Stimulated activated CD8-positive, alpha-beta memory T cell treated with anti-CD3 and anti-CD28 coated beads, Interleukin-4, amount 100 ng/mL, for 1 hour (primary cell): Measurements from ENCODE around the gene ASTN2.

Source experiments
- DNase-seq, 2 donors: peaks; one replicate each; pipeline ENCODE4 v3.0.0-alpha.2; 2020; ENCODE audit warnings: low read depth in 2 of 2, low spot score in 1 of 2

ASTN2 gene

DNA sequence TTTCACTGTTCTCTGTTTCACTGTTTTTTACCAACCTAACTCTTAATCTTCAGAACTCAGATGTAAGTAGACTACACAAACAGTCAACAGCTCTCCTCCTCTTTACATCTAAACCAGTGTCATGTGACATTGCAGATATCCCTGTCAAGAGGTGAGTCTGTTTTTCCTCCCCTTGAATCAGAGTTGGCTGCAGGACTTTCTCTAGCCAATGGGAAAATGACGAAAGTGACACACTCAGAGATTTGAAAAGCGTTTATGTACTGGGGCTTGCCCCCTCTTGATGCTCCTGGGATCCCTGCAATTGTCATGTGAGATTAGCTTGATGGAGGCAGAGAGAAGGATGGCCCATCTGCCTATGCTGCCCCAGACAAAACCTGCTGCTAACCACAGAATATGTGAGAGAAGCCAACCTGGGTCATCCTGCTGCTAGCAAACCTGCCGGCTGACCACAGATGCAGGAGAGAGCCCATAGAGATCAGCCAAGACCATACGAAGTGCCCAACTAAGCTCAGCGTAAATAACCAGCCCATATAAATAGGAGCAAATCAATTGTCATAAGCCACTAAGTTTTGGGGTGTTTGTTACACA lies 111.1 kb downstream of the ASTN2 start:
- DNase-seq: no peak

DNA sequence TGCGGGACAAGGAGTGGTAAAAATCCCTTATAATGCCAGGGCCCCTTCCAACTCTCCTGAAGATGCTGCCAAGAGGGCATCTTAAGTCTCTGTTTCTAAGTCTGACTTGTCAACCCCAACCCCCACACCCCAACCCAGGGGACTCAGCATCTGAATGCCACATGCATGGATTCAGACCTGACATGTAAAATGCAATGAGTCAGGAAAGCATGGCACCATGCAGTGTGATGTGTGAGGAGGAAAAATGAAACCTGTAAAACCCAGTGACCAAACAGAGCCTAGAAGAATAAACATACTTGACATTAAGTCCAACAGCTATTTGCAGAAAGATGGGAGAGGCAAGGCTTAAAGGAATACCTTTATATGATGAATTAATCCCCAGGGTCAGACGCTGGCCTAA lies 112.4 kb downstream of the ASTN2 start:
- DNase-seq: no peak

DNA sequence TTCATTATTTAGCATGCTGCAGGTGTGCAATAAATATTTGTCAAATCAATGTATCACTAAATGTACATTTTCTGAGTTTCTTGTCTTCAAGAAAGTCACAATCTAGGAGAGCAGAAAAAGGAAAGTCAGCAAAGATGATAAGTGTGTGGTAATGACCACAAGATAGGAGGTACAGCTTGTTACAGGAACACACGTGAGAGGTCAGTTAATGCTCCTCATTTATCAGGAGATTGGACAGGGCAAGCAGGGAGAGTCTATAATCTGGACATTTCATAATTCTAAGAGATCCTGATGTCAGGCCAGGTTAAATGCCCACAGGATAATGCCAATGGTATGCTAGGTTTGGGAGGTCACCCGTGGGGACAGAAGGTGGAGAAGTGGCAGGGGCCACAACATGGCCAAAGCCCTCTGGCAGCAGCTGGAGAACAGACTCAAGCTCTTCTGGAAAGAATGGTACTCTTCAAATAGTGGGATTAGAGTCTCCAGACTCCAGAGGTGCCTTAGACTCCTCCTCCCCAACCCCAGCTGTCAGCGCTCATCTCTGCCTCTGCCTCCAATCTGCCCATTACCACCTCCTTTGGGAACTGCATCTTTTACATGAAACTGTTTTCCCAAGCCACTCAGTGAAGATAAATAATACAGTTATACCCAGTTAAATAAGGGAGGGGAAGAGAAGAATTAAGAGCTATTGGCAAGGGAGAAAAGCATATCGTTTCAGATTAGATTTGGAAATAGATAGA lies 114.3 kb downstream of the ASTN2 start:
- DNase-seq: no peak

DNA sequence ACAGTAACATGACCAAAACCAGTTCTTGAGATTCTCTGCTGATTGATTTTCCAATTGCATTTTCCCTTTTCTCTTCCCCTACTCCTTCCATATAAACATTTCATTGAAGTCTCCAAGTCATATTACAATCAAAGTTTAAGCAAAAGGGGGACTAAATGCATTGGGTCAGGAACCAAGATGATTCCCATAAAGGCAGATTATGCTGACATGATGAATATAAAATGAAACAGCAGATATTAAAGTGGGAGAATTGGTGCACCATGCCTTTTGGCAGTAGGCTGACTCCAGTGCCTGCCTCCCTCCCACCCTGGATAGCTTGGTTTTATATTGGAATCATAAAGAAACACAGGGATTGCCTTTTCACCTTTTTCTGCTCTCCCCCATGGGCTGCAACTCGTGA lies 118.4 kb downstream of the ASTN2 start:
- no peak for DNase-seq

DNA sequence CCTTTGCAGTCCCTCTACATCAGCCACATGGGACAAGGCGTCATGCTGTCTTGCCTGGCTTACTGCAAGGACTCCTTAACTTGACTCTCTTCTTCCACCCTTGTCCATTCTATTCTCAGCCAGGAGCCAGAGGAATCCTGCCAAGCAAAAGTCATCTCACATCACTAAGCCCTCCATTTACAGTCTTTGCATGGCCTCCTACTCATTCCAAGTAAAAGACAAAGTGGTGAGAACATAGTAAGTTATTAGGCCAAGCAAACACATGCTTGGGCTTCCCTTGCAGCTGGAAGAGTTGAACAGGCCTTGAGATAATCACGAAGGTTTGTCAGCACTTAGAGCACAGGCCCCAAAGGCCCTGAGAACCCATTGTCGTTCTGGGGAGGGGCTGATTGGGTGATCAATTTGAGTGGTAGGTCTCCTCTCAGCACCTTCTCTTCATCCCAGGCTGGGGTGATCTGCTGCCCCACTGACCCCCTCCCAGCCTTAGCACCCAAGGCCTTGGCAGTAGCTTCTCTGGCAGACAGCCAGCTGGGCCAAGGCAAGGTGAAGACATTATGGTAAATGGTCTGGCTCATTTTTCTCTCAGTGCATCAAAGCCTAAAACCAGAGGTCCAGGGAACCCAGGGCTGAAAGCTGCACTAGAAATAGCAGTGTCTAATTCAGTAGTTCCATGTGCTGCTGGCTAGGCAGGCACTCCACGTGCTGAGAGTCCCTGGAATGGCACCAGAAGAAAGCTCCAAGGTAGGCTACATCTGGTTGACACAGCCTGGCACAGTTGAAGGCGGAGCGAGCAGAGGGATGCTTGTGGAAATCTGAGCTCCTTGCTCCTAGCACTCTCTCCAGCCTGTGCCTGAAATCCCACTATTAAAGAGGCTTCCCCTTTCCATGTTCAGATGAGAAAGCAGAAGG lies 121.4 kb downstream of the ASTN2 start:
- DNase-seq: no peak

DNA sequence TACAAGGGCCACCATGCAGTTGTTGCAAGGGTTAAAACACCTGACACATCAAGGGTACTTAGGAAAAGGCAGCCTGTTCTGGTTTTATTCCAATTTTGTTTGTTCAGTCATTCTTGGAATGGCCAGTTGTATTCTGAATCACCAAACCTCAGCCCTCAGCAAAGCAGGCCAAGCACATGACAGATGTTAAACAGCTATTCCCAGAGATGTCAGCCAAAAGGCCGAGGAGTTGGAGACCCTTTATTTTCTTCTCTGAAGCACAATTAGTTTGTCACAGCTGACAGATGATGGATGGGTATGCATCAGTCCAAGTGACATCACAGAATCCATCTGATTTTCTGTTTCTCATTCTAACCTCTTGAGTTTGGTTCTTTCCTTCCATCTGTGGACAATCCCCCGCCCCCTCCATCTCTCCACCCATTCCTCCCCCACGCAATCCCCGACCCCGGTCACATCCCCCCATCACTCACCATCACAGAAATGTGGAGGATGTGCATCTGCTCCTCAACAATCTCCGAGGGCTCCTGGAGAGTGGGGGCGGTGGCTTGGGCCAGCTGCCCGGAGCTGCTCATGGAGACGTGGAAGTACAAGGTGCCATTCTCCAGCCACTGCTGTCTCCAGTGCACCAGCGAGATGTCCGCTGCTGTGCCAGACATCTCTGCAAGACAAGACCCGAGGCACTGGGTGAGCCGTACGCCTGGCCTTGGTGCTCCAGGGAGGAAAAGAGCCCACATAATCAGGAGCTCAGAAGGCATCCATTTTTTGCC lies 123.8 kb downstream of the ASTN2 start:
- DNase-seq: no peak

DNA sequence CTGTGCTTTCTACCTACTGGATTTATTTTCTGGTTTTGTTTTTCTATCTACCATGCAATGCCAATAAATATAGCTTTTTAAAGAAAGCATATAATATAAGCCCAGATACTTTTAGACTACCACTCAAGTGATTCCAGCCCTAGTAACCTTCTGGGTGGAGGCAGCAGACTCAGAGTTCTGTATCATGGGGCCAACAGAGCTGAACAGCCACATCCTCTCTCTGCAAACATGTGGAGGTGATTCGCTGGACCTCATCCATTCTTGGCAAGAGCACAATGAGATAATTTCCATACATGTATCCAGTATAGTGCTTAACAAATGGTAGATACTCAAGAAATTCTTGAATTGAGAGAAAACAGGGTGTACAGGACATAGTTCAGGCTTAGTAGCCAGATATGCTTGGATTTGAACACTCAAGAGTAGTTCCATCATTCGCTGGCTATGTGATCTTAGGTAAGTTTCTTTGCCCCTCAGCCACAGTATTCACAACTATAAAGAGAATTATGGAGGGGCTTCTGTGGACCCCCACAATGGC lies 124.5 kb downstream of the ASTN2 start:
- DNase-seq: no peak

DNA sequence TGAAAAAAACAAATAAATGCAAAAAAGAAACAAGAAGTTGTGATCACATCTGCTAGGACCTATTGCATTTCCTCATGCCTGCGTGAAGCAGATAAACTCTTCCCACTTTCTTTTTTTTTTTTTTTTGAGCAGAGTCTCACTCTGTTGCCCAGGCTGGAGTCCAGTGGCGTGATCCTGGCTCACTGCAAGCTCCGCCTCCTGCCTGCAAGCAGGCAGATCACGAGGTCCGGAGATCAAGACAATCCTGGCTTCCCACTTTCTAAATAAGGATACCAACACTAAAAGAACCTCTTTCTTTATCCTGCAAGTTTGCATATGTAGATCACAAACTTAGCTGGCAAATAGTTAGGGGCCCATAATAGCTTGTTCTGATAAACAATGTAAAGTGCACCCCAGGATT lies 128.6 kb downstream of the ASTN2 start:
- no peak for DNase-seq

DNA sequence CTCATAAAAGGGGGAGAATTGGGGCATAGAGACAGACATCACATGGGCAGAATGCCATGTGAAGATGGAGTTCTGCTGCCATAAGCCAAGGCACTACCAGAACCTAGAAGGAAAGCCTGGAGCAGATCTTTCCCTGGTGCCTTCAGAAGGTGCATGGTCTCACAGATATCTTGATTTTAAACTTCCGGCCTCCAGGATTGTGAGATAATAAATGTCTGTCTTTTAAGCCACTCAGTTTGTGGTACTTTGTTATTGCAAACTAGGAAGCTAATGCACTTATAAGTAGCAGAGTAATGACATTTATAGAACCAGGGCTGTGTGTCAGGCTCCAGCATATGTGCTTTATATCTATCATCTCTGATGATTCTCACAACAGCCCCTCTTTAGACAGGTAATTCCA lies 130.4 kb downstream of the ASTN2 start:
- no peak for DNase-seq

DNA sequence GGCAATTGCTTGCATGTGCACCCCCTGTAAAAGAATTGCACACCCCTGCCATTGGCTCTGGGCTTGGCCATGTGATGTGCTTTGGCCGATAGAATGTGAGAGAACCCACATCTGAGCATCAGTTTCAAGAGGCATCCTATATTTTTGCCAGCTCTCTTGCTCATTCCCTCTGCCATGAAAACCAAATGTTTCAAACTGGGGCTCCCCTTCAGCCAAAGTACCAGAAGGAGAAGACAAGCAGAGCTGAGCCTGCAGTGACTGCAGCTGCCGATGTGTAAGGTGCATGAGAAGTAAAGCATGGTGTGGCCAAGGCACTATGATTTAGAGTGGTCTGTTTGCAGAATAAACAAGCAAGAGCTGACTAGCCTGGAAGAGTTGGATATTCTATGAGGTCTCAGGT lies 132.3 kb downstream of the ASTN2 start:
- DNase-seq: no peak

DNA sequence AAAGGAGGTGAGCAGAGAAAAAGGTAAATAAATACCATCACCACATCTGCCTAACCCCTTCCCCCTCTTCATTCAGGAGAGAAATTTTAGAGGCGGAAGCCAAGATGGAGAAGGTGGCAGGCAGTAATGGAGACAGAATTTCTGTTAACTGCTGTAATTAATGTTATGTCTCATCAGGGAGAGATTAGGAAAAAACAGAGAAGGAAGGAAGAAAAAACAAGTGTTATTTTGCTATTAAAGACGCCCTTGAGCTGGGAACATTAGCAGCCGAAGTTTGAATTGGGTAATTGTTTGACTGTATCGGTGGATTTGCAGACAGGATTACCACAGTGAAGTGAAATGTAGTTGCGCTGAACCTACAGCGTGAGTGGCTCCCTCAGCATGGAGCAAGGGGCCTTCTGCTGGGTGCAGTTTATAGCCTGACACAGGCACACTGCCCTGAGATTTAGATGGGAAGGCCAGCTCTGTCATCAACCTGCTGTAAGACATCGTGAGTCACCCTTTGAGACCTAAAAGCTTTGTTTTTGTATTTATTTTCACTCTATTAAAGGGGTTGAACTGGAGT lies 136.3 kb downstream of the ASTN2 start:
- no peak for DNase-seq

DNA sequence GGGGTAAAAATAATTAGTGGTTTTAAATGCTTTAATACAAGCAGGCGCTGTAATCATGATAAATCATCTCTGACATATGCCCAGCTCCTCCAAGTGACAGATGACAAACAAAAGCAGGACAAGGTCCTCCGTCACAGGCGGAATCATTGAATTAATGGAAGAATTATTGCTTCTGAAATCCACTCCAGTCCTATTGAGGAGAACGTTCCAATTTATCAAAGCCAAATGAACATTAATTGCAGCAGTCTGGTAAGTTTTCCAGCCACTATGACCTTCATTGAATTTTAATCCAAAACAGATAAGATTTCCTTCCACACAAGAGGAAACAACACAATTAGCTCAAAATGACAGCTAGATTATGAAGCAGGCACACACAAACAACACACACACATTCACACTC lies 136.8 kb downstream of the ASTN2 start:
- no peak for DNase-seq

DNA sequence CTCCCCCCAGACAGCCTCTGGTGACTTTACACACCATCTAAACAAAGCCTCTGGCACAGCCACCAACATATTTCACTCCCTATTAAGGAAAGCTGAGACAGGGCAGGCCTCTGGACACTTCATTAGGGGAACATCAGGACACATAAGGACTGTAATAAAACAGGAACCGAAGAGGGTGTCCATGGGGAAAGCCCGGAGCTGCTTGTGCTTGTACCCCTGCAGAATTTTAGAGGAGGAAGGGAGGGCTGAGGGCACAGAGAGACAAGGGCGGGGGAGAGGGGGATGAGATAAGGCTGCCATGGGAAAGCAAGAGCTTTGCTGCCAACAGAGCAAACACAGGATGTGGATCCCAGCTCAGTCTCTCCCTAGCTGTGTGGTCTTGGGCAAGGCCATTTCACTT lies 138.4 kb downstream of the ASTN2 start:
- no peak for DNase-seq

DNA sequence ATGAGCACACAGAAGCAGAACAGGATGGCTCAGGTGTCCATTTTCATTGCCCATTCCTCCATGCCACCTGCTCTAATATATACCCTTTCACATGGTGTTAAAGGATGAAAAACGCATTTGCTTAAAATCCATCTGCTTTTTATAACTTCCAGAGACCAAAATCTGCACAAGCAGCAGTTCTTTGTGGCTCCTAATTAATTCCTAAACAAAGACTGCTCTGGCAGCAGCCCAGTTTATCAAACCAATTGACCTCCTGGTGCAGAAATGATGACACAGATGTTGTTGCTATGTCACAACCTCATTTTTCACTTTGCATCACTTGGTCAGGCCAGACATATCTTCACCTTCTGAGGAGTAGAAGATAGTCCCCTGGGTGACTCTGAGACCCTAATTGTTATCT lies 141.2 kb downstream of the ASTN2 start:
- no peak for DNase-seq

DNA sequence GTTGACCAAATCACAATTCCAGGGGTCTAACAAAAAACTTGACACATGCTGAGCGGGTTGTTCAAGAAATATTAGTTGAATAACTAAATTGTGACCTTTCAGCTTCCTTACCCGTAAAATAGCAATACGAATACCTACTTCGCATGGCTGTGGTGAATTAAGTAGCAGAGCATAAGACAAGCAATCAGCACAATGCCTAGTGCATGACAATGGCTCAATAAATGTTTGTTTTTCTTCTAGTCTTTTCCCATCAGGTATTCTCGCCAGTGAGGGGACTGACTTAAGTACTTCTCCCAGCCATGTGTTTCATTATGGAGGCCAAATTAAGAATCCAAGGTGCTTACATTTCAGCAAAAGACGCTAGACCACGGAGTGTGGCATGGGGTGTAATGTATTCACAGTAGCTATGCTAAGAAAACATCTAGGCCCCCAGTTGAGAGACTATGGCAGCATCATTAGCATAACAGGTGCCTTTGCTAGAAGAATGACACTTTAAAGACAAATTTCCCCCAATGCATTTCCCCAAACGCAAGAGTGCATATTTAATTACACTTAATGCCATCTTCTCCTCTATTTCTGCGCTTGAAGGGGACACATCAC lies 145.9 kb downstream of the ASTN2 start:
- DNase-seq: no peak

DNA sequence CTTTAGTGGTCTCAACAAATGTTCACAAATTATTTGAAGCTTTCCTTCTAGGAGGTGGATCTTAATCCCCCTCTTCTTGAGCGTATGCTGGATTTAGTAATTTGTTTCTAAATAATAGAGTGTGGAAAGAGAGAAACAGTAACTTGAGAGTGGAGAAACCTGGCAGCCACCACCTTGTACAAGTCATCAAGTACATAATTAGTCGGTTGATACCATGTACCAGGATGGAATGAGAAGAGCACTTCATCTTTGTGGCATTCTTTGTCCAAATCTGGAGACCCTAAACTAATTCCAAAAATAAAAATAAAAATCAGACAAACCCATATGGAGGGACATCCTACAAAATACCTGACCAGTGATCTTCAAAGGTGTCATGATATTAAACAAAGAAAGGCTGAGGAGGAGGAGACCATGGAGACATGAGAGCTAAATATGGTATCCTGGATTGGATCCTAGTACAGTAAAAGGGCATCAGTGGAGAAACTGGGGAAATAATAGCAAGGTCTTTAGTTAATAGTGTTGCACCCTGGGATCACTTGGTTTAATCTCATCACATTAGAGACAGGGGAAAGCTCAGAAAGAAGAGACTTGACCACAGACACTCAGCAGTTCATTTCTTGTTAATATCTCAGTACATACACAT lies 147.9 kb downstream of the ASTN2 start:
- no peak for DNase-seq

DNA sequence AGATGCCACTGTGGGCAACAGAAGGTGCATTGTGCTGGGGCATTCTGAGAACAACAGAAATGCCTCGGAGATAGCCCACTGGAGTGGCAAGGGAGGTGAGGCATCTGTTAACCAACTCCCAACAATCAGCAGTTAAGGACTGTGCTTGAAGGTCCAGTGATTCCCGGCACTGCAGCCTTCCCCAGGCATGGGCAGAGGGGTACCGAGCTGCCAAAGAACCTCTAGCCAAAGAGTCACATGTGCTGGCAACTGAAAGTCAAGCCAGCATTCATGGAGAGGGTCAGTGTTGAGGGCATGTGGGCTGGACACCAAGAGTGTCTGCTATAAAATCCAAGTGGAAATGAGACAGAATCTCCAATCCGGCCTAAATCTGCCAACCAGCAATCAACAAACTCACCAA lies 149.6 kb downstream of the ASTN2 start:
- no peak for DNase-seq

DNA sequence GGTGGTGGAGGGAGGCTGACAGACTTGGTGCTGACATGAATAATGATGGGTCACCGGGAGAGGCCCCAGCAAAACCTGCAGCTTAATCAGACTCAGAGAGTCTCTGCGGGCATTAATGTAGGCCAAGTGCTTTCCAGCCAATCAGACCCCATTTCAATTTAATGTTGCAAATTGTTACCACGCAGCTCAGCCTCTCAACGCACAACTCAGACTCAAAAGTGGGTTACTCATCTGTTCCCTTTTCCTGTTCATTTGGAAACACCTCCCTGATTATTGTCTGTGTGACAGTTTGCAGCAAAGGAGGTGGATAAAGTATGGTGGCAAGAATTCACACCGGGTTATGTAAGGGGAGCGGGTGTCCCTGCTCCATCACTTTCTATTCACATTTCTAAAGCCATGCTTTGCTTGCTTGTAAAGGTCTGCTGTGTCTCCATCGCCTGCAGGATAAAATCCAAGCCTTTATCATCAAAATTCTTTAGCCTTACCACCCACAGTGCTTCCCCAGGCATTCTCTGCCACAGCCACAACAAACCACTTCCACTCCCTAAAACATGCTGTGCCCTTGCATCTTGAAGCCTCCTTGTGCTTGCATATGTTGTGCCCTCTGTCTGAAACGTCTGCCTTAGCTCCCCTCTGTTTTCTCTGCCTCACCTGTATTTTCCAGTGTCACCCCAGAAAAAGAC lies 156.5 kb downstream of the ASTN2 start:
- DNase-seq: no peak

DNA sequence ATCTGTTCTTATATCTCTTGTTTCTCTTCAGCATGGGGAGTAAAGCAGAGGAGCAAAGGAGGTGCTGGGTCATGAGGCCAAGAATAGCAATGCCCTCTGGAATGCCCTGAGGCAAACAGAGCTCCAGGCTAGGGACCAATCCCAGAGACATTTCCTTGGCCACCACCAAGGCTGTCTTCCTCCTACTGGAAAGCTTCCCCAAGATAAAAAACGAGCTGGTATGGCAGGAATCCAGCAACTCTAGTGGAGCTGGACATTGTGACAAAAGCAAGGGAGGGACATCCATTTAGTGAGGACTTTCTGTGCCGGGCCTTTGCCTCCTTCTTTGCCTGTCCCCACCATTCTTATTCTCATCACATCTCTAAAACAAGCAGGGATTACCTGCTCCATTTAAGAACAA lies 161.6 kb downstream of the ASTN2 start:
- DNase-seq: no peak
